Prostate gland (tissue), 2 donors: ENCODE data around the gene ARHGAP26.

Experiments used
- POLR2A ChIP-seq: fragments of 450-650 bp; IDR thresholded peaks from one replicate; pipeline ENCODE4 v1.6.1; 2016; ENCODE audit warnings: antibody characterized with exemption, mild to moderate bottlenecking
- POLR2AphosphoS5 ChIP-seq: sonication (generic); formaldehyde crosslinking; IDR thresholded peaks from one replicate; pipeline ENCODE4 v1.6.1; 2017; ENCODE audit warnings: antibody characterized with exemption
- TF ChIP-seq, protein P1 (sequence below), 4 experiments: fragments of 200-600 bp in 2 of 4; fragments of 450-650 bp in 2 of 4; sonication (generic) in 2 of 4; IDR thresholded peaks; 1 replicate in 3 of 4; 2 replicates in 1 of 4; pipeline ENCODE4 v1.5.1; 2016 to 2019; ENCODE audit warnings: antibody characterized with exemption in 4 of 4, mild to moderate bottlenecking in 2 of 4, moderate library complexity in 2 of 4

DNA sequence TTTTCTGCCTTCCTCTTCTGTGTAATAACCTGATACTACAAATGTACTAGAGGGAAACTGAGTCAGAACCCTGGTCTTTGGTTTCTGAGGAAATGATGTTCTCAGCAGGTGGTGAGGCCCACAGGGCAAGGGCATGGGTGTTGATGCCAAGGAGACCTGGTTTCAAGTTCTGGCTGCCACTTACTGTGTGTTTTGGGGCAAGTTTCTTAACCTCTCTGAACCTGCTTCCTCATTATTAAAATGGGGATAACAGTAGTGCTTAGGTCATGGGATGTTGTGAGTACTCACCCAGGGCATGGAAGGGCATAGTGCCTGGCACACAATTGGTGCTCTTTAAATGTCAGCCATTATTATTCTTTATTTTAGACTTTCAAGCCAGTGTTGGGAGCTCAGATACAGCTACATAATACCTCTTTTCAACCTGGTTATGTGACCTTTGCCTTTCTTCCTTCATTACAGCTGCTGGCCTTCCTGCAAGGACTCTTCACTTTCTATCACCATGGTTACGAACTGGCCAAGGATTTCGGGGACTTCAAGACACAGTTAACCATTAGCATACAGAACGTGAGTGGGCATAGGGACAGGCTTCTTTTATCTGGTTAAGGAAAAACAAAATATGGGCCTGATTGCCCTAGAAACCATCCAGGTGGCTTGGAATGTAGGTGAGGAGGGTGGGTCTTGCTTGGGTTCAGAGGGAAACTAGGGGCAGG lies 131.5 kb downstream of the ARHGAP26 start:
- TF ChIP-seq, protein P1, sequence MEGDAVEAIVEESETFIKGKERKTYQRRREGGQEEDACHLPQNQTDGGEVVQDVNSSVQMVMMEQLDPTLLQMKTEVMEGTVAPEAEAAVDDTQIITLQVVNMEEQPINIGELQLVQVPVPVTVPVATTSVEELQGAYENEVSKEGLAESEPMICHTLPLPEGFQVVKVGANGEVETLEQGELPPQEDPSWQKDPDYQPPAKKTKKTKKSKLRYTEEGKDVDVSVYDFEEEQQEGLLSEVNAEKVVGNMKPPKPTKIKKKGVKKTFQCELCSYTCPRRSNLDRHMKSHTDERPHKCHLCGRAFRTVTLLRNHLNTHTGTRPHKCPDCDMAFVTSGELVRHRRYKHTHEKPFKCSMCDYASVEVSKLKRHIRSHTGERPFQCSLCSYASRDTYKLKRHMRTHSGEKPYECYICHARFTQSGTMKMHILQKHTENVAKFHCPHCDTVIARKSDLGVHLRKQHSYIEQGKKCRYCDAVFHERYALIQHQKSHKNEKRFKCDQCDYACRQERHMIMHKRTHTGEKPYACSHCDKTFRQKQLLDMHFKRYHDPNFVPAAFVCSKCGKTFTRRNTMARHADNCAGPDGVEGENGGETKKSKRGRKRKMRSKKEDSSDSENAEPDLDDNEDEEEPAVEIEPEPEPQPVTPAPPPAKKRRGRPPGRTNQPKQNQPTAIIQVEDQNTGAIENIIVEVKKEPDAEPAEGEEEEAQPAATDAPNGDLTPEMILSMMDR (IDR thresholded peaks at IDR 0.05) = no peak
- no peak for TF ChIP-seq POLR2AphosphoS5
- no peak for TF ChIP-seq POLR2A
